HEK293 (cell line): ENCODE results near the gene TMEM240.
"Not testable (repeated sequence)": the region's sequence is repeated elsewhere in the genome, so short reads cannot be mapped to it uniquely, and the experiment has no call there.

Experiments
- HOXA7 ChIP-seq: sonication (generic); formaldehyde crosslinking; IDR thresholded peaks from 2 replicates; pipeline ENCODE4 v1.8.1; 2022; ENCODE audit warnings: missing genetic modification reagents, borderline replicate concordance
- WT1 ChIP-seq: fragments of 450-650 bp; formaldehyde crosslinking; IDR thresholded peaks from 2 replicates; pipeline ENCODE4 v1.5.1; 2016; ENCODE audit warnings: missing biosample characterization, missing genetic modification characterization
- ZBTB21 ChIP-seq: fragments of 450-650 bp; formaldehyde crosslinking; IDR thresholded peaks from 2 replicates; pipeline ENCODE4 v1.5.1; 2017; ENCODE audit warnings: missing biosample characterization, missing genetic modification characterization
- ZBTB8A ChIP-seq: fragments of 450-650 bp; formaldehyde crosslinking; IDR thresholded peaks from 2 replicates; pipeline ENCODE4 v1.5.1; 2016; ENCODE audit warnings: missing biosample characterization, missing genetic modification characterization
- ZFHX2 ChIP-seq: fragments of 450-650 bp; formaldehyde crosslinking; conservative IDR thresholded peaks from 2 replicates; pipeline ENCODE4 v1.5.1; 2016; ENCODE audit warnings: missing biosample characterization, missing genetic modification characterization
- ZNF16 ChIP-seq: fragments of 450-650 bp; formaldehyde crosslinking; IDR thresholded peaks from 2 replicates; pipeline ENCODE4 v1.5.1; 2016; ENCODE audit warnings: low read depth, missing biosample characterization, missing genetic modification characterization
- ZNF266 ChIP-seq: fragments of 450-650 bp; formaldehyde crosslinking; IDR thresholded peaks from 2 replicates; pipeline ENCODE4 v1.5.1; 2016; ENCODE audit warnings: missing biosample characterization, missing genetic modification characterization, low read depth
- ZNF521 ChIP-seq: fragments of 450-650 bp; formaldehyde crosslinking; IDR thresholded peaks from 2 replicates; pipeline ENCODE4 v1.5.1; 2017; ENCODE audit warnings: missing biosample characterization, mild to moderate bottlenecking, missing genetic modification characterization
- TF ChIP-seq, protein P1 (sequence below): fragments of 450-650 bp; formaldehyde crosslinking; IDR thresholded peaks from 2 replicates; pipeline ENCODE4 v1.5.1; 2016; ENCODE audit warnings: missing biosample characterization, missing genetic modification characterization
- TF ChIP-seq, protein P2 (sequence below): fragments of 450-650 bp; formaldehyde crosslinking; IDR thresholded peaks from 2 replicates; pipeline ENCODE4 v1.5.1; 2017; ENCODE audit warnings: missing biosample characterization, missing genetic modification characterization

DNA sequence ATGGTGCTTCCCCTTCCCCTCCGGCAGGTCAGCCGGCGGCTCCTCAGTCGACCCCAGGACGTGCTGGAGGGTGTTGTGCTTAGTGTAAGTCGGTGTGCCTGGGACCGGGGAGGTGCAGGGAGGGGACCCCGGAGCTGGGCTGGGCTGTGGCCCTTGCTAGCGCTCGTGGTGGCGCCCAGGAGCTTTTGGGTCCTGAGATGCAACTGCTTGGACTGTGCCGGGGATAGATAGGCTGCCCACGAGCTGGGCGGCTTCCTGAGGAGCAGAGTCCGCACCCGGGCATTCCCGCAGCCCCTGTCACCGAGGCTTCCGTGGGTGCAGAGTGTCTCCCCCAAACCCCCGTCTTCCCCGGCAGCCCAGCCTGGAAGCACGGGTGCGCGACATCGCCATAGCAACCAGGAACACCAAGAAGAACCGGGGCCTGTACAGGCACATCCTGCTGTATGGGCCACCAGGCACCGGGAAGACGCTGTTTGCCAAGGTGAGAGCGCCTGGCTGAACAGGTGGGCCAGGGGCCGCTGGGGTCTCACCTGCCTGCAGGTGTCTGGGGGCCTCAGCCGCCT, 54.6 kb downstream of the TMEM240 start:
- TF ChIP-seq, protein P1, sequence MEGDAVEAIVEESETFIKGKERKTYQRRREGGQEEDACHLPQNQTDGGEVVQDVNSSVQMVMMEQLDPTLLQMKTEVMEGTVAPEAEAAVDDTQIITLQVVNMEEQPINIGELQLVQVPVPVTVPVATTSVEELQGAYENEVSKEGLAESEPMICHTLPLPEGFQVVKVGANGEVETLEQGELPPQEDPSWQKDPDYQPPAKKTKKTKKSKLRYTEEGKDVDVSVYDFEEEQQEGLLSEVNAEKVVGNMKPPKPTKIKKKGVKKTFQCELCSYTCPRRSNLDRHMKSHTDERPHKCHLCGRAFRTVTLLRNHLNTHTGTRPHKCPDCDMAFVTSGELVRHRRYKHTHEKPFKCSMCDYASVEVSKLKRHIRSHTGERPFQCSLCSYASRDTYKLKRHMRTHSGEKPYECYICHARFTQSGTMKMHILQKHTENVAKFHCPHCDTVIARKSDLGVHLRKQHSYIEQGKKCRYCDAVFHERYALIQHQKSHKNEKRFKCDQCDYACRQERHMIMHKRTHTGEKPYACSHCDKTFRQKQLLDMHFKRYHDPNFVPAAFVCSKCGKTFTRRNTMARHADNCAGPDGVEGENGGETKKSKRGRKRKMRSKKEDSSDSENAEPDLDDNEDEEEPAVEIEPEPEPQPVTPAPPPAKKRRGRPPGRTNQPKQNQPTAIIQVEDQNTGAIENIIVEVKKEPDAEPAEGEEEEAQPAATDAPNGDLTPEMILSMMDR (tag by site-specific recombination) = not testable (repeated sequence)
- TF ChIP-seq ZNF521 (tag by site-specific recombination); WT1; ZBTB21 (tag by site-specific recombination); ZBTB8A (tag by site-specific recombination); ZNF266 (tag by site-specific recombination); ZFHX2; HOXA7; ZNF16 (tag by site-specific recombination): not testable (repeated sequence)
- TF ChIP-seq, protein P2, sequence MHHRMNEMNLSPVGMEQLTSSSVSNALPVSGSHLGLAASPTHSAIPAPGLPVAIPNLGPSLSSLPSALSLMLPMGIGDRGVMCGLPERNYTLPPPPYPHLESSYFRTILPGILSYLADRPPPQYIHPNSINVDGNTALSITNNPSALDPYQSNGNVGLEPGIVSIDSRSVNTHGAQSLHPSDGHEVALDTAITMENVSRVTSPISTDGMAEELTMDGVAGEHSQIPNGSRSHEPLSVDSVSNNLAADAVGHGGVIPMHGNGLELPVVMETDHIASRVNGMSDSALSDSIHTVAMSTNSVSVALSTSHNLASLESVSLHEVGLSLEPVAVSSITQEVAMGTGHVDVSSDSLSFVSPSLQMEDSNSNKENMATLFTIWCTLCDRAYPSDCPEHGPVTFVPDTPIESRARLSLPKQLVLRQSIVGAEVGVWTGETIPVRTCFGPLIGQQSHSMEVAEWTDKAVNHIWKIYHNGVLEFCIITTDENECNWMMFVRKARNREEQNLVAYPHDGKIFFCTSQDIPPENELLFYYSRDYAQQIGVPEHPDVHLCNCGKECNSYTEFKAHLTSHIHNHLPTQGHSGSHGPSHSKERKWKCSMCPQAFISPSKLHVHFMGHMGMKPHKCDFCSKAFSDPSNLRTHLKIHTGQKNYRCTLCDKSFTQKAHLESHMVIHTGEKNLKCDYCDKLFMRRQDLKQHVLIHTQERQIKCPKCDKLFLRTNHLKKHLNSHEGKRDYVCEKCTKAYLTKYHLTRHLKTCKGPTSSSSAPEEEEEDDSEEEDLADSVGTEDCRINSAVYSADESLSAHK (tag by site-specific recombination) = not testable (repeated sequence)
